Esophagus squamous epithelium (tissue), 4 donors: ENCODE data around the gene EGFLAM.

Experiments
- CTCF ChIP-seq, 6 experiments: fragments of 450-650 bp in 4 of 6; fragments of 200-600 bp in 2 of 6; sonication (generic) in 2 of 6; IDR thresholded peaks; one replicate each; pipeline ENCODE4 v1.5.1; 2016 to 2019; ENCODE audit warnings: antibody characterized with exemption in 6 of 6, mild to moderate bottlenecking in 4 of 6, moderate library complexity in 4 of 6
- POLR2A ChIP-seq, 4 donors: fragments of 450-650 bp; IDR thresholded peaks; one replicate each; pipeline ENCODE4 v1.6.1; 2017; ENCODE audit warnings: antibody characterized with exemption in 4 of 4, mild to moderate bottlenecking in 4 of 4, moderate library complexity in 3 of 4

- TF ChIP-seq CTCF (IDR thresholded peaks at IDR 0.05), result no peak
- TF ChIP-seq POLR2A (IDR thresholded peaks at IDR 0.05), result no peak
Observed at GRCh38 chr5:38370358-38371100, 112.2 kb downstream of the EGFLAM start.
